K562 (cell line): ENCODE data around the gene TRIM31. TPM values are rescaled to one million over a fixed set of nuclear protein-coding genes. Genes with fewer than 3 reads are reported as not detected.
A peak's percentile ranks its signal among the peaks of the same experiment; 100 is the strongest.

Experiments used
- ATAC-seq: fragments of 200-7000 bp; cut with Tn5 transposase; 3 replicates; pipeline ENCODE4 v1.9.1; 2020; ENCODE audit warnings: moderate library complexity
- BruUV-seq: library from RNA; stranded (reverse); fragments of 400-500 nt; replicated peaks from 2 replicates; lab custom pipeline; 2021; lab: Mats Ljungman, UMichigan
- CTCF ChIA-PET: fragments of 300-600 bp; formaldehyde crosslinking; extraction: SDS; loops from one replicate; lab custom pipeline; 2021; ENCODE audit warnings: low intra/inter-chr PET ratio; lab: Yijun Ruan, JAX
- POLR2A ChIA-PET: fragments of 300-600, 350-650 bp; sonication (Branson Sonifier 250); formaldehyde crosslinking; extraction: SDS; loops from one replicate; lab custom pipeline; 2021; ENCODE audit warnings: antibody characterized with exemption, inconsistent platforms; lab: Yijun Ruan, JAX
- DNase-seq, 4 experiments: peaks; one replicate each; pipeline versions ENCODE4 v3.0.0 to v3.0.0-alpha.2; 2011 to 2018; ENCODE audit warnings: low spot score in 3 of 4, mixed read lengths in 3 of 4; ENCODE audit errors: extremely low read depth in 1 of 4
- FAIRE-seq: peaks from 2 replicates; lab custom pipeline; 2011; peaks lifted over from hg19 to GRCh38; lab: Jason Lieb, UNC
- H2AFZ ChIP-seq: 2 replicates; pipeline ENCODE4 v1.6.0; 2011; ENCODE audit warnings: low read depth, low read length, control low read depth, inconsistent platforms
- H3K27ac ChIP-seq: fragments of 200-600 bp; 3 replicates; pipeline ENCODE4 v1.8.0; 2011; ENCODE audit warnings: low read depth, mild to moderate bottlenecking, control low read depth, inconsistent platforms, low read length, moderate library complexity, mixed read lengths; ENCODE audit errors: extremely low read depth
- H3K27me3 ChIP-seq, 2 experiments: fragments of 300-600 bp in 1 of 2; 2 replicates in 1 of 2; 3 replicates in 1 of 2; pipeline versions ENCODE4 v1.6.0 to v1.8.0; 2011; ENCODE audit warnings: inconsistent platforms in 2 of 2, low read length in 2 of 2, mild to moderate bottlenecking in 1 of 2, mixed read lengths in 1 of 2, moderate library complexity in 1 of 2; ENCODE audit not compliant: control insufficient read depth in 2 of 2, insufficient read depth in 2 of 2
- H3K36me3 ChIP-seq: fragments of 300-600 bp; 3 replicates; pipeline ENCODE4 v1.8.0; 2011; ENCODE audit warnings: mild to moderate bottlenecking, low read length, inconsistent platforms; ENCODE audit not compliant: control insufficient read depth, insufficient read depth
- H3K4me1 ChIP-seq, 2 experiments: fragments of 200-600 bp in 1 of 2; replicated peaks in 1 of 2; 2 replicates in 1 of 2; 3 replicates in 1 of 2; pipeline versions ENCODE4 v1.5.1 to v1.8.0; 2011; ENCODE audit warnings: inconsistent platforms in 2 of 2, low read length in 2 of 2, mild to moderate bottlenecking in 1 of 2, mixed read lengths in 1 of 2, moderate library complexity in 1 of 2; ENCODE audit not compliant: control insufficient read depth in 2 of 2, insufficient read depth in 2 of 2
- H3K4me2 ChIP-seq: 2 replicates; pipeline ENCODE4 v1.6.1; 2011; ENCODE audit warnings: low read length, control low read depth, inconsistent platforms, mixed read lengths; ENCODE audit not compliant: insufficient read depth
- H3K4me3 ChIP-seq: fragments of 200-600 bp; sonication (generic), shearing (Covaris generic); 2 replicates; pipeline ENCODE4 v1.5.1; 2016; ENCODE audit warnings: control low read depth, inconsistent platforms
- H3K79me2 ChIP-seq: fragments of 200-600 bp; 3 replicates; pipeline ENCODE4 v1.8.0; 2011; ENCODE audit warnings: low read length, inconsistent platforms; ENCODE audit not compliant: control insufficient read depth, insufficient read depth
- H3K9ac ChIP-seq, 2 experiments: 2 replicates each; pipeline versions ENCODE4 v1.6.0 to v1.6.1; 2011; ENCODE audit warnings: low read depth in 2 of 2, low read length in 2 of 2, control low read depth in 1 of 2, inconsistent platforms in 1 of 2, mild to moderate bottlenecking in 1 of 2, mixed read lengths in 1 of 2; ENCODE audit not compliant: insufficient read depth in 1 of 2
- H3K9me1 ChIP-seq: one replicate; pipeline ENCODE4 v1.6.0; 2011; ENCODE audit warnings: inconsistent platforms, mild to moderate bottlenecking, low read length, moderate library complexity; ENCODE audit not compliant: control insufficient read depth, insufficient read depth
- H3K9me3 ChIP-seq: replicated peaks from 2 replicates; pipeline ENCODE4 v1.5.1; 2011; ENCODE audit warnings: low read depth, low read length, inconsistent platforms; ENCODE audit not compliant: control insufficient read depth, insufficient read depth
- H4K20me1 ChIP-seq: replicated peaks from 2 replicates; pipeline ENCODE4 v1.6.1; 2011; ENCODE audit warnings: low read length, inconsistent platforms, mixed read lengths; ENCODE audit not compliant: control insufficient read depth, insufficient read depth
- CREB3L1 ChIP-seq: fragments of 450-650 bp; IDR thresholded peaks from 2 replicates; pipeline ENCODE4 v1.6.1; 2014; ENCODE audit warnings: low read depth, mild to moderate bottlenecking, moderate library complexity, borderline replicate concordance
- ELF4 ChIP-seq: fragments of 450-650 bp; formaldehyde crosslinking; IDR thresholded peaks from 2 replicates; pipeline ENCODE4 v1.4.0; 2022; ENCODE audit warnings: missing genetic modification characterization
- POLR2G ChIP-seq: fragments of 200-400 bp; formaldehyde crosslinking; IDR thresholded peaks from 2 replicates; pipeline ENCODE4 v1.6.1; 2017; ENCODE audit warnings: low read depth, mild to moderate bottlenecking, antibody characterized with exemption, low read length, moderate library complexity
- PRDM10 ChIP-seq: fragments of 450-650 bp; IDR thresholded peaks from 2 replicates; pipeline ENCODE4 v1.6.1; 2018; ENCODE audit not compliant: partially characterized antibody
- RBFOX2 ChIP-seq: fragments of 200-400 bp; formaldehyde crosslinking; IDR thresholded peaks from 2 replicates; pipeline ENCODE4 v1.6.1; 2017; ENCODE audit warnings: low read depth, mild to moderate bottlenecking, low read length, moderate library complexity
- ZBTB33 ChIP-seq: sonication (generic); formaldehyde crosslinking; IDR thresholded peaks from 2 replicates; pipeline ENCODE4 v1.8.1; 2023; ENCODE audit warnings: mild to moderate bottlenecking, missing genetic modification reagents
- ZNF174 ChIP-seq: fragments of 250-450 bp; sonication (Bioruptor Pico); IDR thresholded peaks from 2 replicates; pipeline ENCODE4 v1.4.0; 2020; ENCODE audit warnings: mild to moderate bottlenecking
- ZNF444 ChIP-seq: fragments of 250-450 bp; sonication (Bioruptor Pico); IDR thresholded peaks from 2 replicates; pipeline ENCODE4 v1.4.0; 2020; ENCODE audit warnings: mild to moderate bottlenecking, moderate library complexity
- ZNF695 ChIP-seq: fragments of 450-650 bp; formaldehyde crosslinking; IDR thresholded peaks from 2 replicates; pipeline ENCODE4 v1.4.0; 2020; ENCODE audit warnings: mild to moderate bottlenecking, moderate library complexity
- WGBS: fragments of 100-300 bp; shearing (Covaris generic); methylation state at CpG from one replicate; pipeline ENCODE4 v1.1.6; 2016; ENCODE audit warnings: low coverage, mixed read lengths; ENCODE audit not compliant: insufficient coverage; ENCODE audit errors: missing lambda C conversion rate; 5-methylcytosine and 5-hydroxymethylcytosine counted together
- in situ Hi-C: fragments of 300-500 bp; cut with MboI; formaldehyde crosslinking; loops from 4 replicates; pipeline ENCODE4 v1.15.0; 2018; ENCODE audit warnings: inconsistent platforms, mixed read lengths
- intact Hi-C: fragments of 100-400 bp; cut with micrococcal nuclease; formaldehyde crosslinking; loops from 2 replicates; pipeline ENCODE4 v1.14.2; 2022
- polyA plus RNA-seq, 8 experiments: library from polyadenylated mRNA; depleted of rRNA in 4 of 8; stranded (reverse) in 5 of 8; unstranded in 3 of 8; fragments of >200 nt; fragmentation: Nextera tagmentation in 2 of 8; fragmentation: Illumina TruSeq in 1 of 8; extraction: Ambion mirVana in 2 of 8; extraction: Trizol in 1 of 8; gene quantifications; 2 replicates each; pipeline versions ENCODE4 v1.2.1 to v1.2.3, GENCODE V29; 2011 to 2014; ENCODE audit warnings: inconsistent platforms in 1 of 8, missing spikeins in 1 of 8
- total RNA-seq, 7 experiments: library from RNA; depleted of rRNA in 6 of 7; stranded (reverse); fragments of >200 nt in 6 of 7; fragmentation: Illumina TruSeq in 2 of 7; extraction: Trizol in 2 of 7; gene quantifications; 2 replicates each; pipeline versions ENCODE4 v1.2.1 to v1.2.3, GENCODE V29; 2011 to 2021; ENCODE audit warnings: low replicate concordance in 1 of 7

The TRIM31 gene
- total and polyA plus RNA-seq, 9 of the 15 experiments (the other 6 are each of a cell fraction or from before 2014, with no cell fraction given): not detected

GRCh38 chr6:30071081-30071818 is 41.6 kb downstream of the TRIM31 start:
- H2AFZ ChIP-seq: no peak overlapping the region
- peaks cover 13% of the 10 kb centered on the region for H3K79me2 ChIP-seq
- POLR2A ChIA-PET: interaction anchor here (2.2 kb wide), 1 partner anchor 10 kb away, joined by 10 read pairs; the partner anchor contains the start of gene POLR1H
- no peak overlapping the region for H3K9ac ChIP-seq
- H3K4me2 ChIP-seq: no peak overlapping the region
- 0 out of 2 replicates have a peak, but pooled peaks cover 4% of the 10 kb centered on the region for H4K20me1 ChIP-seq
- H3K27ac ChIP-seq: no peak overlapping the region
- in situ Hi-C loops: no loop called here
- ATAC-seq: no peak
- intact Hi-C loops: no loop called here
- CTCF ChIA-PET: no interaction called here
- no peaks in the 10 kb centered on the region for H3K9me3 ChIP-seq
- peaks cover 21 to 29% of the 10 kb centered on the region in 2 experiments; a peak in 4 of 5 replicates for H3K27me3 ChIP-seq
- H3K4me3 ChIP-seq: no peak overlapping the region
- no peak for TF ChIP-seq ZNF444 (CRISPR knock-in tag)
- no peak for TF ChIP-seq CREB3L1
- TF ChIP-seq ZNF174 (CRISPR knock-in tag): no peak
- no peak for TF ChIP-seq PRDM10
- peak; percentile 80 for TF ChIP-seq ZBTB33 (CRISPR knock-in tag)
- TF ChIP-seq RBFOX2: peak; percentile 57
- TF ChIP-seq POLR2G: peak; percentile 66
- TF ChIP-seq ELF4 (CRISPR knock-in tag): no peak
- no peak for TF ChIP-seq ZNF695 (CRISPR knock-in tag)
- H3K4me1 ChIP-seq: peaks cover 0 to 27% of the 10 kb centered on the region in 2 experiments; a peak in 2 of 5 replicates
- H3K36me3 ChIP-seq: peaks cover 8% of the 10 kb centered on the region; the same call in 2 of the 3 replicates
- FAIRE-seq: no peak
- DNase-seq: no peak
- no peaks in the 10 kb centered on the region for H3K9me1 ChIP-seq
- WGBS: 88% methylated on average over 50 of the region's 68 CpGs
- no TSS peak for BruUV-seq
